Endodermal cell (in vitro differentiated cells): ENCODE measurements around the gene GPRC5B. TPM values are rescaled to one million over a fixed set of nuclear protein-coding genes. Genes with fewer than 3 reads are reported as not detected.

Experiments used
- DNase-seq: peaks from one replicate; pipeline ENCODE4 v3.0.0-alpha.2; 2017
- H3K27ac ChIP-seq: 2 replicates; pipeline ENCODE4 v1.5.1; 2013; ENCODE audit warnings: mild to moderate bottlenecking, low read depth, low read length, moderate library complexity
- H3K27me3 ChIP-seq: 2 replicates; pipeline ENCODE4 v1.6.1; 2013; ENCODE audit warnings: mild to moderate bottlenecking, low read length, moderate library complexity; ENCODE audit not compliant: insufficient read depth, control insufficient read depth, poor library complexity, severe bottlenecking
- H3K36me3 ChIP-seq: 2 replicates; pipeline ENCODE4 v1.7.0; 2013; ENCODE audit warnings: mild to moderate bottlenecking, low read length, moderate library complexity; ENCODE audit not compliant: control insufficient read depth, insufficient read depth
- H3K4me1 ChIP-seq: one replicate; pipeline ENCODE4 v1.7.0; 2013; ENCODE audit warnings: low read length; ENCODE audit not compliant: control insufficient read depth, insufficient read depth
- H3K4me3 ChIP-seq: 2 replicates; pipeline ENCODE4 v1.5.1; 2013; ENCODE audit warnings: mild to moderate bottlenecking, low read length, moderate library complexity
- H3K9ac ChIP-seq: 2 replicates; pipeline ENCODE4 v1.6.1; 2013; ENCODE audit warnings: mild to moderate bottlenecking, low read length, moderate library complexity; ENCODE audit not compliant: poor library complexity, severe bottlenecking; ENCODE audit errors: extremely low read depth
- H3K9me3 ChIP-seq: 2 replicates; pipeline ENCODE4 v1.6.1; 2013; ENCODE audit warnings: mild to moderate bottlenecking, low read length, moderate library complexity; ENCODE audit not compliant: control insufficient read depth
- H3K27ac Mint-ChIP-seq: 2 replicates; pipeline ENCODE4 v1.8.0; 2020; ENCODE audit warnings: mixed read lengths
- H3K27me3 Mint-ChIP-seq: 2 replicates; pipeline ENCODE4 v1.8.0; 2021; ENCODE audit warnings: mild to moderate bottlenecking, mixed read lengths; ENCODE audit not compliant: insufficient read depth
- H3K36me3 Mint-ChIP-seq: 2 replicates; pipeline ENCODE4 v1.8.0; 2020; ENCODE audit warnings: low read depth, mixed read lengths
- H3K4me1 Mint-ChIP-seq: 2 replicates; pipeline ENCODE4 v1.8.0; 2020; ENCODE audit warnings: mixed read lengths
- H3K4me3 Mint-ChIP-seq: 2 replicates; pipeline ENCODE4 v1.8.0; 2020; ENCODE audit warnings: mild to moderate bottlenecking, moderate library complexity, mixed read lengths
- H3K9me3 Mint-ChIP-seq: 2 replicates; pipeline ENCODE4 v1.8.0; 2020; ENCODE audit warnings: mild to moderate bottlenecking, mixed read lengths
- WGBS, 2 experiments: methylation state at CpG; one replicate each; pipeline versions ENCODE4 v1.1.5 to v1.1.7; 2013; ENCODE audit warnings: missing lambda C conversion rate in 2 of 2, mixed read lengths in 1 of 2; ENCODE audit not compliant: insufficient coverage in 1 of 2, insufficient read length in 1 of 2; 5-methylcytosine and 5-hydroxymethylcytosine counted together
- total RNA-seq, 2 donors: library from RNA; stranded (reverse); fragmentation: NEBNext Ultra II Directional in 1 of 2; extraction: Animal tissue kit (Norgen Biotek cat#: 25700) in 1 of 2; gene quantifications; 2 replicates in 1 of 2; 3 replicates in 1 of 2; pipeline ENCODE4 v1.2.1, GENCODE V29; 2021
- TF ChIP-seq, protein P1 (sequence below): fragments of 200-600 bp; sonication (generic); conservative IDR thresholded peaks from 2 replicates; pipeline ENCODE4 v1.5.0; 2021; ENCODE audit warnings: antibody characterized with exemption, mild to moderate bottlenecking

Gene GPRC5B
- total RNA-seq, 2 donors from 2014 or later = 39.5 to 49.1 TPM

DNA sequence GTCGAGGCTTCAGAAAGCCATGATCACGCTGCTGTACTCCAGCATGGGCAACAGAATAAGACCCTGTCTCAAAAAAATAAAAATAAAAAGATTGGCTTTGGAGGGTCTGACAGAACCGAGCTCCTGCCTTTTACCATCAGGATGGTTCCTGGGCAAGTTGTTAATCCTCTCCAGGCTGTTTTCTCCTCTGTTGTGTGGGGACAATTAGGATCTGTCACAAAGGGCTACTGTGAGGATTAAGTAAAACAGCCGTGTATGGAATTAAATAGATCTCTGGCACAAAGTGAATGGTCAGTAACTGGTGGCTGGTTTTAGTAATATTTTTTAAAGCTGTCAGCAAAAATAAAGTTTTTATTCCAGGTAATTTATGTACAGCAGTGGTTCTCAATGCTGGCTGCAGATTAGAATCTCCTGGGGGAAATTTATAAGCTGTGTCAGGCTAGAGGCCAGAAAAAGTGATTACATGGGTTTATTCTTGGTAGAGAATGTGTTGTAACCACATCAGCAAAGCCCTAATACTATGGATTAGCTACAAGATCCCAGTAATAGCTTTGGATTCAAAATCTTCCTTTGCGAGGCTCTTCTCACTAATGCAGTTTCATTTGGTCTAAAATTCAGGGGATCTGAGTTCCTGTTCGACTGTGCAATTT is 47.2 kb downstream of the GPRC5B start:
- 80 to 82% methylated on average over 5 to 6 of the region's 6 CpGs for WGBS, 2 experiments
- H3K4me1 ChIP-seq = peaks cover 2% of the 10 kb centered on the region
- H3K9ac ChIP-seq = no peak overlapping the region
- H3K27me3 ChIP-seq = no peaks in the 10 kb centered on the region
- H3K4me3 ChIP-seq = no peak overlapping the region
- no peaks in the 10 kb centered on the region for H3K27me3 Mint-ChIP-seq
- no peak overlapping the region for H3K27ac Mint-ChIP-seq
- no peaks in the 10 kb centered on the region for H3K9me3 ChIP-seq
- no peak overlapping the region for H3K27ac ChIP-seq
- H3K4me1 Mint-ChIP-seq = peaks cover 12% of the 10 kb centered on the region
- TF ChIP-seq, protein P1, sequence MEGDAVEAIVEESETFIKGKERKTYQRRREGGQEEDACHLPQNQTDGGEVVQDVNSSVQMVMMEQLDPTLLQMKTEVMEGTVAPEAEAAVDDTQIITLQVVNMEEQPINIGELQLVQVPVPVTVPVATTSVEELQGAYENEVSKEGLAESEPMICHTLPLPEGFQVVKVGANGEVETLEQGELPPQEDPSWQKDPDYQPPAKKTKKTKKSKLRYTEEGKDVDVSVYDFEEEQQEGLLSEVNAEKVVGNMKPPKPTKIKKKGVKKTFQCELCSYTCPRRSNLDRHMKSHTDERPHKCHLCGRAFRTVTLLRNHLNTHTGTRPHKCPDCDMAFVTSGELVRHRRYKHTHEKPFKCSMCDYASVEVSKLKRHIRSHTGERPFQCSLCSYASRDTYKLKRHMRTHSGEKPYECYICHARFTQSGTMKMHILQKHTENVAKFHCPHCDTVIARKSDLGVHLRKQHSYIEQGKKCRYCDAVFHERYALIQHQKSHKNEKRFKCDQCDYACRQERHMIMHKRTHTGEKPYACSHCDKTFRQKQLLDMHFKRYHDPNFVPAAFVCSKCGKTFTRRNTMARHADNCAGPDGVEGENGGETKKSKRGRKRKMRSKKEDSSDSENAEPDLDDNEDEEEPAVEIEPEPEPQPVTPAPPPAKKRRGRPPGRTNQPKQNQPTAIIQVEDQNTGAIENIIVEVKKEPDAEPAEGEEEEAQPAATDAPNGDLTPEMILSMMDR = no peak
- H3K4me3 Mint-ChIP-seq = no peak overlapping the region
- H3K36me3 ChIP-seq = no peaks in the 10 kb centered on the region
- H3K9me3 Mint-ChIP-seq = no peaks in the 10 kb centered on the region
- no peaks in the 10 kb centered on the region for H3K36me3 Mint-ChIP-seq
- no peak for DNase-seq

DNA sequence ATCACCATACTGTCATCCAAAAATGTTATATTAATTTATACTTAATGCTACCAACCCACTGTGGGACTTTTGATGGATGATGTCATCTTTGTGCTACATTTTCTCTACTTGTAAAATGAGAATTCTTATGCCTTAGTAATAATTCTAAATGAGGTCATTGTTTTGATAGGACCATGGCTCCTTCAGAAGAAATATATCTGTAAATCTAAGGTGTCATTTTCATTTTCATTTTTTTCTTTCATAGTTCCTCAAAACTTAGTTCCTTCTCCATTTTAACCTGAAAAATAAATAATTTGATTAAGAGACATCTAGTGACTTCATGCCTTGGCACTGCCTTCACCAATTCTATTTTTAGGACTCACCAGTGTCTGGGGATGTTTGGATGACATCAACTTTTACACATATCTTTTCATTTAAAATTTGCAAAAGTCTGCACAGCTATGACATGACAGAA is 48.7 kb downstream of the GPRC5B start:
- H3K4me3 Mint-ChIP-seq = no peak overlapping the region
- no peak overlapping the region for H3K4me3 ChIP-seq
- no peak overlapping the region for H3K9ac ChIP-seq
- no peaks in the 10 kb centered on the region for H3K27me3 Mint-ChIP-seq
- TF ChIP-seq, protein P1 = no peak
- H3K27ac Mint-ChIP-seq = no peak overlapping the region
- H3K4me1 ChIP-seq = no peaks in the 10 kb centered on the region
- H3K36me3 ChIP-seq = no peaks in the 10 kb centered on the region
- H3K27me3 ChIP-seq = no peaks in the 10 kb centered on the region
- H3K9me3 Mint-ChIP-seq = no peaks in the 10 kb centered on the region
- no peak overlapping the region for H3K27ac ChIP-seq
- peaks cover 10% of the 10 kb centered on the region for H3K4me1 Mint-ChIP-seq
- H3K9me3 ChIP-seq = no peaks in the 10 kb centered on the region
- H3K36me3 Mint-ChIP-seq = peaks cover 2% of the 10 kb centered on the region
- no peak for DNase-seq

DNA sequence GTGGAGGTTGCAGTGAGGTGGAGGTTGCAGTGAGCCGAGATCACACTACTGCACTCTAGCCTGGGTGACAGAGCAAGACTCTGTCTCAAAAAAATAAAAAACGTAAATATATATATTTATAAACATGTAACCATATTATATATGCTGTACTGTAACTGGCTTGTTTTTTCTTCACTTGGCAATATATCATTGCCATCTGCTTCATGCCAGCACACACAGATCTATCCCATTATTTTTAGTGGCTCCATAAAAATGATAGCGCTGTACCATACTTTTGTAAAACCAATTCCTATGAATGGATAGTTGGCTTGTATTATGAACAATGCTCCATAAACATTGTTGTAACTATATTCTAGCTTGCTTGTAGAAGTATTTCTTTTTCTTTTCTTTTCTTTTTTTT is 49.5 kb downstream of the GPRC5B start:
- H3K4me1 ChIP-seq = no peaks in the 10 kb centered on the region
- H3K27me3 ChIP-seq = no peaks in the 10 kb centered on the region
- 100% methylated on average over 1 of the region's 3 CpGs for WGBS, 2 experiments
- no peak overlapping the region for H3K4me3 ChIP-seq
- Mint-ChIP-seq H3K27me3 (no peaks in the 10 kb centered on the region), H3K4me1 (peaks cover 10% of the 10 kb centered on the region), H3K4me3 (no peak overlapping the region), H3K27ac (no peak overlapping the region), H3K9me3 (no peaks in the 10 kb centered on the region), H3K36me3 (peaks cover 4% of the 10 kb centered on the region)
- TF ChIP-seq, protein P1 = no peak
- H3K9ac ChIP-seq = no peak overlapping the region
- H3K9me3 ChIP-seq = no peaks in the 10 kb centered on the region
- no peaks in the 10 kb centered on the region for H3K36me3 ChIP-seq
- DNase-seq = no peak
- H3K27ac ChIP-seq = no peak overlapping the region
